MCF 10A (cell line): ENCODE results near the gene ASB4. TPM values are rescaled to one million over a fixed set of nuclear protein-coding genes. Genes with fewer than 3 reads are reported as not detected.
"Not testable (repeated sequence)": the region's sequence is repeated elsewhere in the genome, so short reads cannot be mapped to it uniquely, and the experiment has no call there.

Experiments
- BruUV-seq: library from RNA; stranded (reverse); fragments of 400-500 nt; replicated peaks from 2 replicates; lab custom pipeline; 2021; lab: Mats Ljungman, UMichigan
- CTCF ChIA-PET: fragments of 300-600 bp; sonication (Branson Sonifier 250); formaldehyde crosslinking; extraction: SDS; loops from one replicate; lab custom pipeline; 2021; ENCODE audit warnings: antibody characterized with exemption, inconsistent platforms; lab: Yijun Ruan, JAX
- POLR2A ChIA-PET: fragments of 300-600, 350-650 bp; sonication (Branson Sonifier 250); formaldehyde crosslinking; extraction: SDS; loops from one replicate; lab custom pipeline; 2020; ENCODE audit warnings: antibody characterized with exemption, inconsistent platforms; lab: Yijun Ruan, JAX
- DNase-seq: peaks from one replicate; pipeline ENCODE4 v3.0.0-alpha.2; 2018; ENCODE audit not compliant: unreplicated experiment
- H3K27ac Mint-ChIP-seq: one replicate; pipeline ENCODE4 v1.8.0; 2022; ENCODE audit warnings: mild to moderate bottlenecking, low read depth, mixed read lengths; ENCODE audit not compliant: unreplicated experiment
- H3K27me3 Mint-ChIP-seq: one replicate; pipeline ENCODE4 v1.8.0; 2022; ENCODE audit warnings: mixed read lengths; ENCODE audit not compliant: insufficient read depth, unreplicated experiment
- H3K36me3 Mint-ChIP-seq: one replicate; pipeline ENCODE4 v1.8.0; 2022; ENCODE audit warnings: mild to moderate bottlenecking, moderate library complexity, mixed read lengths; ENCODE audit not compliant: insufficient read depth, unreplicated experiment
- H3K4me1 Mint-ChIP-seq: one replicate; pipeline ENCODE4 v1.8.0; 2022; ENCODE audit warnings: mixed read lengths; ENCODE audit not compliant: insufficient read depth, unreplicated experiment
- H3K4me3 Mint-ChIP-seq: one replicate; pipeline ENCODE4 v1.8.0; 2022; ENCODE audit warnings: mild to moderate bottlenecking, moderate library complexity, mixed read lengths; ENCODE audit not compliant: unreplicated experiment
- H3K9me3 Mint-ChIP-seq: one replicate; pipeline ENCODE4 v1.8.0; 2022; ENCODE audit warnings: mixed read lengths; ENCODE audit not compliant: unreplicated experiment
- CTCF ChIP-seq: fragments of 200-600 bp; IDR thresholded peaks from one replicate; pipeline ENCODE4 v1.8.0; 2022; ENCODE audit warnings: antibody characterized with exemption, mild to moderate bottlenecking; ENCODE audit not compliant: unreplicated experiment
- intact Hi-C: fragments of 100-400 bp; cut with micrococcal nuclease; formaldehyde crosslinking; loops from 2 replicates; pipeline ENCODE4 v1.14.1; 2022
- total RNA-seq: library from RNA; stranded (reverse); gene quantifications from 2 replicates; pipeline ENCODE4 v1.2.3, GENCODE V29; 2022

Gene ASB4
- total RNA-seq, 1 experiment from 2014 or later, result not detected

- ChIA-PET CTCF (interaction anchor here (0.6 to 0.8 kb wide), 2 partner anchors 543 to 671 kb away, joined by 4 to 6 read pairs; no protein-coding TSS in a partner anchor), POLR2A (interaction anchor here (0.9 to 1.6 kb wide), 2 partner anchors 13 to 23 kb away, joined by 3 to 4 read pairs; partner anchors contain the start of gene PON2)
- TF ChIP-seq CTCF, result no peak
- no peak for DNase-seq
- Mint-ChIP-seq H3K9me3 (peaks cover 7% of the 10 kb centered on the region), H3K36me3 (no peaks in the 10 kb centered on the region), H3K4me1 (no peaks in the 10 kb centered on the region), H3K27me3 (peaks cover 10% of the 10 kb centered on the region), H3K4me3 (no peak overlapping the region), H3K27ac (no peak overlapping the region)
- no TSS peak for BruUV-seq
- intact Hi-C loops, result no loop called here
Measured at GRCh38 chr7:95457947-95458346, 27.8 kb upstream of the ASB4 start.

- H3K4me3 Mint-ChIP-seq, DNase-seq, intact Hi-C loops, H3K27ac Mint-ChIP-seq, H3K9me3 Mint-ChIP-seq, H3K36me3 Mint-ChIP-seq, POLR2A ChIA-PET, H3K4me1 Mint-ChIP-seq, BruUV-seq: not testable (repeated sequence)
- H3K27me3 Mint-ChIP-seq, result peaks cover 10% of the 10 kb centered on the region
- CTCF ChIA-PET, result interaction anchor here (1.2 kb wide), 1 partner anchor 27 kb away, joined by 3 read pairs; no protein-coding TSS in a partner anchor
Measured at GRCh38 chr7:95460653-95461052, 25.1 kb upstream of the ASB4 start.

- CTCF ChIA-PET, result interaction anchor here (0.6 to 3.5 kb wide), 3 partner anchors 9 to 1177 kb away, joined by 3 to 22 read pairs (median 3); no protein-coding TSS in a partner anchor
- Mint-ChIP-seq H3K36me3 (no peaks in the 10 kb centered on the region), H3K27ac (no peak overlapping the region), H3K9me3 (no peaks in the 10 kb centered on the region), H3K4me1 (peaks cover 22% of the 10 kb centered on the region), H3K27me3 (no peaks in the 10 kb centered on the region), H3K4me3 (no peak overlapping the region)
- POLR2A ChIA-PET, result interaction anchor here (1.6 kb wide), 1 partner anchor 8 kb away, joined by 6 read pairs; no protein-coding TSS in a partner anchor
- no TSS peak for BruUV-seq
- TF ChIP-seq CTCF, result no peak
- DNase-seq, result no peak
- intact Hi-C loops, result no loop called here
Measured at GRCh38 chr7:95467912-95468607, 17.7 kb upstream of the ASB4 start.

GRCh38 chr7:95469187-95469586, 16.6 kb upstream of the ASB4 start:
- no peaks in the 10 kb centered on the region for H3K27me3 Mint-ChIP-seq
- H3K9me3 Mint-ChIP-seq, result no peaks in the 10 kb centered on the region
- no peak overlapping the region for H3K27ac Mint-ChIP-seq
- no peak for DNase-seq
- BruUV-seq, result no TSS peak
- no peak overlapping the region for H3K4me3 Mint-ChIP-seq
- POLR2A ChIA-PET, result interaction anchor here (0.7 to 2.4 kb wide), 2 partner anchors 34 to 66 kb away, joined by 3 to 8 read pairs; partner anchors contain the start of gene PON2
- intact Hi-C loops, result no loop called here
- no peaks in the 10 kb centered on the region for H3K36me3 Mint-ChIP-seq
- CTCF ChIA-PET, result interaction anchor here (0.5 kb wide), 1 partner anchor 332 kb away, joined by 3 read pairs; no protein-coding TSS in a partner anchor
- H3K4me1 Mint-ChIP-seq, result peaks cover 22% of the 10 kb centered on the region
- no peak for TF ChIP-seq CTCF
